Natural killer cell treated with Interleukin-12 subunit alpha and Interleukin-12 subunit beta and Interleukin-15 and Interleukin-18, amount 100 ng/mL, for 72 hours (primary cell): ENCODE results near the gene ACER3. TPM values are rescaled to one million over a fixed set of nuclear protein-coding genes. Genes with fewer than 3 reads are reported as not detected.
"Not testable (repeated sequence)": the region's sequence is repeated elsewhere in the genome, so short reads cannot be mapped to it uniquely, and the experiment has no call there.

ENCODE experiments used
- ATAC-seq, 2 donors: fragments of 150-1000 bp; cut with Tn5 transposase in 1 of 2; sonication (Bioruptor Pico), chemical (Tn5 transposase) in 1 of 2; 2 replicates each; pipeline ENCODE4 v1.10.0; 2021
- DNase-seq: peaks from one replicate; pipeline ENCODE4 v3.0.0; 2022; ENCODE audit warnings: low spot score
- H3K27ac Mint-ChIP-seq, 2 donors: 1 replicate in 1 of 2; 2 replicates in 1 of 2; pipeline ENCODE4 v1.8.0; 2022; ENCODE audit warnings: mixed read lengths in 2 of 2, mild to moderate bottlenecking in 1 of 2, moderate library complexity in 1 of 2
- H3K27me3 Mint-ChIP-seq, 2 donors: 1 replicate in 1 of 2; 2 replicates in 1 of 2; pipeline ENCODE4 v1.8.0; 2022; ENCODE audit warnings: mixed read lengths in 2 of 2
- H3K36me3 Mint-ChIP-seq: one replicate; pipeline ENCODE4 v1.8.0; 2022; ENCODE audit warnings: mixed read lengths
- H3K4me1 Mint-ChIP-seq, 2 donors: 1 replicate in 1 of 2; 2 replicates in 1 of 2; pipeline ENCODE4 v1.8.0; 2022; ENCODE audit warnings: low read depth in 2 of 2, mixed read lengths in 2 of 2, mild to moderate bottlenecking in 1 of 2
- H3K4me3 Mint-ChIP-seq: one replicate; pipeline ENCODE4 v1.8.0; 2022; ENCODE audit warnings: mixed read lengths
- H3K9me3 Mint-ChIP-seq: 2 replicates; pipeline ENCODE4 v1.8.0; 2022; ENCODE audit warnings: mixed read lengths
- total RNA-seq, 2 donors: library from RNA; stranded (reverse); gene quantifications; one replicate each; pipeline ENCODE4 v1.2.3, GENCODE V29; 2022

The ACER3 gene
- total RNA-seq, 2 donors from 2014 or later: 16.3 to 16.8 TPM

DNA sequence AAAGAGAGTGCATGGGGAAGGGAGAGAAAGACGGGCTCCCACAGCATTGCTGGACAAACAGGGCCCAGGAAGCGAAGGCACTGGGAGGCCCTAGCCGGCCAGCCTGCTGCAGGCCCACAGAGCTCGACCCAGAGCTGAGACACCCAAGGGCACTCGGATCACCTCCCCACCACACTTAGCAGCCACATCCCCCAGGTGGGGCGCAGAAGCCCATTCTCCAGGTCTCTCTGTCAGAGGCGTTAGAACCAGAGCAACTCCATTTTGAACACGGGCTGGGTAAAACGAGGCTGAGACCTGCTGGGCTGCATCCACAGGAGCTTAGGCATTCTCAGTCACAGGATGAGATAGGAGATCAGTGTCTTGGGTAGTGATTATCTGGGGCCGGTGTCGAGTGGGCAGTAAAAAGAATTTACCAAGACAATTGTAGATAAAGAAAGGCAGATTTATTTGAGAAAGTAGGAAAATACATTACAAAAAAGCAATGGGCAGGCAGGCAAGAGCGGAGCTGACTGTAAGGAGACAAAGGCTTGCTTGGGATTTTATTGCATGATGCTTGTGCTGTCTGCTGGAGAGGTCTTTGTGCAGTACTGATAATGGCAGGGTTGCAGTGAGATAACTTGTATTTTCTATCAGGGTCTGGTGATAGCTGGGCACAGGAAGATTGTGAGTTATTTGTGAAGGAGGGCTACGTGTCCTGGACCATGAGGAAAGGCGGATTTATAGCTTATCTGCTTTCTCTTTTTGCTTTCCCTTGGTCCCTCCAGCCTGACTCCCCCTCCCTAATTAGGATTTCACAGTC is 192.7 kb downstream of the ACER3 start:
- H3K4me1 Mint-ChIP-seq: peaks cover 2 to 4% of the 10 kb centered on the region in 2 donors
- no peaks in the 10 kb centered on the region for H3K36me3 Mint-ChIP-seq
- H3K9me3 Mint-ChIP-seq: no peaks in the 10 kb centered on the region
- no peak for ATAC-seq
- H3K27me3 Mint-ChIP-seq: peaks cover 7 to 8% of the 10 kb centered on the region in 2 donors
- no peak overlapping the region for H3K4me3 Mint-ChIP-seq
- no peak for DNase-seq
- no peak overlapping the region for H3K27ac Mint-ChIP-seq

DNA sequence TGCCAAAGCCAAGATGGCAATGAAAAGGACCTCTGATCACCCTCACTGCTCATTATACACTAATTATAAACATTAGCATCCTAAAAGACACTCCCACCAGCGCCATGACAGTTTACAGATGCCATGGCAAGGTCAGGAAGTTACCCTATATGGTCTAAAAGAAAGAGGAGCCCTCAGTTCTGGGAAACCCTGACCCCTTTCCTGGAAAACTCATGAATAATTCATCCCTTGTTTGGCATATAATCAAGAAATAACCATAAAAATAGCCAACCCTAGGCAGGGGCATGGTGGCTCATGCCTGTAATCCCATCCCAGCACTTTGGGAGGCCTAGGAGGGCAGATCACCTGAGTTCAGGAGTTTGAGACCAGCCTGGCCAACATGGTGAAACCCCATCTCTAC is 193.4 kb downstream of the ACER3 start:
- no peak overlapping the region for H3K4me3 Mint-ChIP-seq
- DNase-seq (no peak), ATAC-seq (no peak)
- peaks cover under 1% of the 10 kb centered on the region in 2 donors for H3K4me1 Mint-ChIP-seq
- H3K36me3 Mint-ChIP-seq: no peaks in the 10 kb centered on the region
- peaks cover 7 to 8% of the 10 kb centered on the region in 2 donors for H3K27me3 Mint-ChIP-seq
- H3K9me3 Mint-ChIP-seq: no peaks in the 10 kb centered on the region
- H3K27ac Mint-ChIP-seq: no peak overlapping the region

DNA sequence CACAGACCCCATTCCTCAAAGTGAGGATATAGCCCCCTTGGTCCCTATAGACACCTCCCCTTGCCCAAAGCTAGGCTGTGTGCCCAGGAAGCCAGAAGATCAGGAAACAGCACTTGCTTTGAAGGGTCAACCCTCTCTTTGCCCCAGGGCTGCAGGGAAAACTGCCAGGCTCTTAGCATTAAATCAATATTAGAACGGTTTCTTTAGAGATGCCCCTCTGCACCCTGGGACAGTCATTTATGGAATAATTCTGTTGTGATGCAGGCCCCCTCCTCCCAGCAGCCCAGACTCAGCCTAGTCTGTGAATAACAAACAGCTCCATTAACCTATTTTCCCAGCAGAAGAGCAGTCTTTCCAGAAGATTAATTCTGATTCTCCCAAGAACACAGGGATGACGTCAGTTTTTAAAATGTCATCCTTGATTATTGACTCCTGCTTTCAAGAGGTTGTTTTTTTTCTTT is 194.4 kb downstream of the ACER3 start:
- peak overlapping the region in 1 of 2 donors; percentile 39 for H3K27ac Mint-ChIP-seq
- no peak for DNase-seq
- H3K36me3 Mint-ChIP-seq: no peaks in the 10 kb centered on the region
- H3K9me3 Mint-ChIP-seq: no peaks in the 10 kb centered on the region
- no peaks in the 10 kb centered on the region for H3K4me1 Mint-ChIP-seq
- ATAC-seq: no peak
- no peak overlapping the region for H3K4me3 Mint-ChIP-seq
- peaks cover 7 to 8% of the 10 kb centered on the region in 2 donors for H3K27me3 Mint-ChIP-seq

DNA sequence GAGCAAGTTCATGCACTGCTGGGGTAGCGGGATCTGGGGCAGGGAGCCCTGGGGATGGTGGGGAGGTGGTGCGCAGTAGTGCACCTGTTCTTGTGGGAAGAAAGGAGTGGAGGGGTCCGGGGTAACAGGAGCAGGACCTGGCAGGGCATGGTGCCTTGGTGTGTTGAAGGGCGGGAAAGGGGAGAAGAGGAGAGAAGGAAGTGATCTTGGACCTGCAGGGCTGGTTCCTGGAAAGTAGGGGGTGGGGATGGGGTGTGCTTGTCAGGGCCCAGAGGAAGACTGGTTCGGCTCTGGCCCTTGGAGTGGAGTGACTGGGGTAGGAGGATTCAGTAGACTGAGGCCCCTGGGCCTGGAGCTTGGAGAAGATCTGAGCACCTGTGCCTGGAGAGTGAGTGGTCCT is 195.2 kb downstream of the ACER3 start:
- H3K27ac Mint-ChIP-seq: no peak overlapping the region
- ATAC-seq: peak in 1 of 2 donors; percentile 20
- H3K27me3 Mint-ChIP-seq: peaks cover 7 to 8% of the 10 kb centered on the region in 2 donors
- H3K4me3 Mint-ChIP-seq: no peak overlapping the region
- DNase-seq: no peak
- H3K36me3 Mint-ChIP-seq: no peaks in the 10 kb centered on the region
- no peaks in the 10 kb centered on the region for H3K9me3 Mint-ChIP-seq
- no peaks in the 10 kb centered on the region for H3K4me1 Mint-ChIP-seq

DNA sequence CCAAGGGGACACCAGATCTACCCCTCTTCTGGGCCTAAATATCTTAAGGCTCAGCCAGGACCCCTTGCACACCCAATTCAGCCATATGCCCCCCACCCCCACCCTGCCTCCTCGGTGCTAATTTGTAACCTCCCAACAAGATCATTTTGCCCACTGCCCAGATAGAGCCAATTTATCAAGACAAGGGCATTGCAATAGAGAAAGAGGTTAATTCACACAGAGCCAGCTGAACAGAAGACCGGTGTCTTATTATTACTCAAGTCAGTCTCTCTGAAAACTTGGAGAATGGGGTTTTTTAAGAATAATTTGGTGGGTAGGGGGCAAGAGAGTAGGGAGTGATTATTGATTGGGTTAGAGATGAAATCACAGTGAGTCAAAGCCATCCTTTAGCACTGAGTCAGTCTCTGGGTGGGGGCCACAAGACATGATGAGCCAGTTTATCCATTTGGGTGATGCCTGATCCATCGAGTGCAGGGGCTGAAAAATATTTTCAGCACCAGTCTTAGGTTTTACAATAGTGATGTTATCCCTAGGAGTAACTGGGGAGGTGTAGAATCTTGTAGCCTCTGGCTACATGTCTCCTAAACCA is 196.2 kb downstream of the ACER3 start:
- Mint-ChIP-seq H3K27ac (no peak overlapping the region), H3K9me3 (no peaks in the 10 kb centered on the region), H3K27me3 (peaks cover 7 to 8% of the 10 kb centered on the region in 2 donors), H3K4me3 (no peak overlapping the region), H3K4me1 (no peaks in the 10 kb centered on the region), H3K36me3 (peaks cover under 1% of the 10 kb centered on the region)
- DNase-seq (no peak), ATAC-seq (no peak)

DNA sequence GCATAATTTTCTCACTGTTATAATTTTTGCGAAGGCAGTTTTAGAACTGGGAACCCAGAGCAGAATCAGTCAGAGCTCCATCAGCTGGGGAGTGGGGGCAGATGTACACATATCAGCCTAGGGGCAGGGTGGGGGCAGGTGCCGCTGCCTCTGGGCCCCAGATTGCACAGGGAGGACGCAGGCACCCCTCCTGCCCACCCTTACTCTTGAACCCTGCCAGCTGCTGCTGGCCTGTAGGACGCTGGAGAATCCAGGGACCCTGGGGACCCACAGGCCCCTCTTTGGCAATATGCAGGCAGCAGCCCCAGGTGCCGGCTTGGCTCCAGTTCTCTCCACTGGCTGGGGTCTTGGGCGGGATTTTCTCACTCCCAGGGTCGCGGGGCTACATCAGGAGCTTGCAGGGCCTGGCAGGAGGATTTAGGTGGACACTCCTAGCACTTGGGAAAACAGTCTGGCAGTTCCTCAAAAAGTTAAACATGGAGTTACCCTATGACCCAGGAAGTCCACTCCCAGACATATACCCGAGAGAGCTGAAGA is 197.3 kb downstream of the ACER3 start:
- Mint-ChIP-seq H3K27ac (no peak overlapping the region), H3K36me3 (peaks cover 5% of the 10 kb centered on the region)

DNA sequence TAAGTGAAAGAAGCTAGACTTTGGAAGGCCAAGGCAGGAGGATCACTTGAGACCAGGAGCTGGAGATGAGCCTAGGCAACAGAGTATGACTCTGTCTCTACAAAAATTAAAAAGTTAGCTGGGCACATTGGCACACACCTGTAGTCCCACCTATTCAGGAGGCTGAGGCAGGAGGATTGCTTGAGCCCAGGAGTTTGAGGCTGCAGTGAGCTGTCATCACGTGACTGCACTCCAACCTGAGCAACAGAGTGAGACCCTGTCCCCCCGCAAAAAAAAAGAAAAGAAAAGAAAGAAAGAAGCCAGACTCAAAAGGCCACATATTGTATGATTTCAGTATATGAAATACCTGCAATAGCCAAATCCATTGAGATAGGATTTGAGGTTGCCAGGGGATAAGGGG is 198.2 kb downstream of the ACER3 start:
- Mint-ChIP-seq H3K4me3 (no peak overlapping the region), H3K9me3 (no peaks in the 10 kb centered on the region), H3K4me1 (no peaks in the 10 kb centered on the region), H3K27me3 (peaks cover 0 to 2% of the 10 kb centered on the region in 2 donors), H3K36me3 (peaks cover 5% of the 10 kb centered on the region), H3K27ac (no peak overlapping the region)
- no peak for DNase-seq
- no peak for ATAC-seq

More for the DNA sequence above, 197.3 kb downstream of the ACER3 start:
- Mint-ChIP-seq H3K27me3 (peaks cover 0 to 2% of the 10 kb centered on the region in 2 donors), H3K9me3 (no peaks in the 10 kb centered on the region), H3K4me1 (no peaks in the 10 kb centered on the region), H3K4me3 (no peak overlapping the region)
- no peak for ATAC-seq
- no peak for DNase-seq

DNA sequence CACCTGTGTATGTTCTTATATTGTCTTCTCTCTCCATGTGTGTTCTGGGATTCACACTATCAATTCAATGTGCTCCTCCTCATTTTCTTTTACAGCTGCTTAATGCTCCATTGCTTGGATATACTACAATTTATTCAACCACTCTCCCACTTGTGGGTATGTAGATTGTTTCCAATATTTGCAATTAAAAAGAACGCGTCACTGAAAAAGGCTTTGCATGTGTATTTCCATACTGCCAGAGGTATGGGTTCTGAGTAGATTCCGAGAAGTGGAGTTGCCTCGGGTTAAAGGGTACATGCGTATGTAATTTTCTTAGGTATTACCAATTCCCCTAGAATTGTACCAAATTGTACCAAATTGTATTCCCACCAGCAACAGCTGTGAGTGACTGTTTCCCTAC is 199.1 kb downstream of the ACER3 start:
- H3K4me3 Mint-ChIP-seq: no peak overlapping the region
- peaks cover 5% of the 10 kb centered on the region for H3K36me3 Mint-ChIP-seq
- peaks cover 0 to 2% of the 10 kb centered on the region in 2 donors for H3K27me3 Mint-ChIP-seq
- ATAC-seq (no peak), DNase-seq (no peak)
- H3K27ac Mint-ChIP-seq: no peak overlapping the region
- H3K9me3 Mint-ChIP-seq: no peaks in the 10 kb centered on the region
- no peaks in the 10 kb centered on the region for H3K4me1 Mint-ChIP-seq

DNA sequence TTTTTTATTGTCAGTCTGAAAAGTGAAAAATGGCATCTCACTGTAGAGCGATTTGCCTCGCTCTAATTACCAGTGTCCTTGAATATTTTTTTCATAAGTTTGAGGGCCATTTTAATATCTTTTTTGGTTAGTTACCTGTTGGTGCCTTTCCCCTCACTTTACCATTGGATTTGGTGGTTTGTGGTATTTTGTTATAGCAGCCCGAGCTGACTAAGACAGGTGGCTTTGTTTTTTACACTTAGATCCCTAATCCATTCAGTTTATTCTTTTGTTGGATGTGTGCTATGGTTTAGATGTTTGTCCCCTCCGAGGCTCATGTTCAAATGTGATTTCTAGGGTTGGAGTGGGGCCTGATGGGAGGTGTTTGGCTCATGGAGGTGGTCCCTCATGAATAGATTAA is 199.5 kb downstream of the ACER3 start:
- Mint-ChIP-seq H3K4me1 (no peaks in the 10 kb centered on the region), H3K4me3 (no peak overlapping the region), H3K27me3 (peaks cover 0 to 2% of the 10 kb centered on the region in 2 donors), H3K27ac (no peak overlapping the region), H3K36me3 (peaks cover 5% of the 10 kb centered on the region), H3K9me3 (no peaks in the 10 kb centered on the region)
- no peak for ATAC-seq
- DNase-seq: no peak

DNA sequence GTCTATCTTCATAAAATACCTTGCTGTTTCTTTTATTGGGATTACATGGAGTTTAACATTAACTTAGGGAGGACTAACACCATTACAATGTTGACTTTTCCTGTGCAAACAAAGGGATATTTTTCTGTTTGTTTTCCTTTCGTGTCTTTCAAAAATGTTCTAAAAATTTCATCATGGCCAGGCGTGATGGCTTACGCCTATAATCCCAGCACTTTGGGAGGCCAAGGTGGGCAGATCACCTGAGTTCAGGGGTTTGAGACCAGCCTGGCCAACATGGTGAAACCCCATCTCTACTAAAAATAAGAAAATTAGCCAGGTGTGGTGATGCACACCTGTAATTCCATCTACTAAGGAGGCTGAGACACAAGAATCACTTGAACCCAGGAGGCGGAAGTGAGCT is 200.5 kb downstream of the ACER3 start:
- ATAC-seq, DNase-seq, H3K4me3 Mint-ChIP-seq, H3K36me3 Mint-ChIP-seq, H3K4me1 Mint-ChIP-seq, H3K27ac Mint-ChIP-seq, H3K9me3 Mint-ChIP-seq, H3K27me3 Mint-ChIP-seq: not testable (repeated sequence)

DNA sequence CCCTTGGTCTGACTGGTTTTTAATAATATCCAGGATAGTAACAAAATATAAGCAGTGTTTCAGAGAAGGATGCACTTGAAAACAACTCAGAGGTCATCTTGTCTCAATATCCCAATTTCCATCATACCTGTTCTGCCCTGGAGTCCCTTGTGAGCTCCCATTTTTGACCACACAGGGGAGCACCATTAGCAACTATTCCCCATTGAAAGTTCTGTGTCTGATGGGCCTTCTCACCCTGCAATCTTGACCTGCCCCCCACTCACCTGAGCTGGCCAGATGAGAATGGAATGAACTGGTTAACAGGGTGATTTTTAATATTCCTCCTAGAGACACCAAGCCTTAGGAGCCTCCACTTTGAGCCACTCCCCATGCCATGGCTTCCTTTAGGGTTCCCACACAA is 202.2 kb downstream of the ACER3 start:
- DNase-seq (no peak), ATAC-seq (no peak)
- Mint-ChIP-seq H3K9me3 (no peaks in the 10 kb centered on the region), H3K4me3 (no peak overlapping the region), H3K36me3 (peaks cover 5% of the 10 kb centered on the region), H3K27ac (no peak overlapping the region), H3K27me3 (no peaks in the 10 kb centered on the region), H3K4me1 (peaks cover 9 to 10% of the 10 kb centered on the region in 2 donors)

DNA sequence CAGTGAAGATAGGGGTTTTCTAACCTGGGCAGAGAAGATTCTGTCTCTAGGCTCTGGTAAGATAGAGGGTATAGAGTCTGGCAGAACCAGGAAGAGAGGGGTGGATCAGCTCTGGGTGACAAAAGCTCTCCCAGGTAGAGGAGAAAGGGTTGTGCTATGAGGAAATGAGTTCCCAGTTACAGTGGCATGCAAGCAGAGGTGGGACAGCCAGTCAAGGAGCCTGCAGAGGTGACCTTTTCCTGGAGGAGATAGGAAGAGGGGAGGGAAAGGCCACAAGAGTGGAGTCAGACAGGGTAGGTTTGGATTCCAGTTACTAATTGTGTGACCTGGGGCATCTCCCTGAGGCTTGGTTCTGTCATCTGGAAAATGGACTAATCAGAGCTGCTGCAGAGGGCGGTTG is 202.7 kb downstream of the ACER3 start:
- Mint-ChIP-seq H3K9me3 (no peaks in the 10 kb centered on the region), H3K36me3 (peaks cover 5% of the 10 kb centered on the region), H3K4me1 (peaks cover 14 to 15% of the 10 kb centered on the region in 2 donors), H3K27ac (no peak overlapping the region), H3K4me3 (no peak overlapping the region), H3K27me3 (no peaks in the 10 kb centered on the region)
- ATAC-seq (no peak), DNase-seq (no peak)

DNA sequence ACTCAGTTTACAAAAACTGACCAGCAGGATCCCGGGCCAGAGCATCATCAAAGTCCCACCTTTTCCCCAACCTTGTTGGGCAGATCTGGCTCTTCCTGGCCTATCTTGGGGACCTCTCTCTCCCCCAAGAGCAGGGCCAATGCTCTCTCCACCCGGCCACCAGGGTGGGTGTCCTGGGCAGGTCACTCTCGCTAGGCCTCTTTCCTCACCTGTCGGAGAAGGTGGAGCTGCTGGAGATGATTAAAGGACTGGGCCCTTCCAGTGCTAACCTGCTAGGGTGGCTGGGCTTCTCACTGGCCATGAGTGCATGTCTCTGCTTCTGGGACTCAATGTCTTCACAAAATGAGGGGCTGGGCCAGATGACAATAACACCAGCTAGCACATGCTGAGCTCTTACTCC is 203.1 kb downstream of the ACER3 start:
- peaks cover 14 to 18% of the 10 kb centered on the region in 2 donors for H3K4me1 Mint-ChIP-seq
- ATAC-seq: no peak
- no peaks in the 10 kb centered on the region for H3K27me3 Mint-ChIP-seq
- no peaks in the 10 kb centered on the region for H3K9me3 Mint-ChIP-seq
- no peak overlapping the region for H3K4me3 Mint-ChIP-seq
- no peak overlapping the region for H3K27ac Mint-ChIP-seq
- peaks cover 5% of the 10 kb centered on the region for H3K36me3 Mint-ChIP-seq
- DNase-seq: no peak

DNA sequence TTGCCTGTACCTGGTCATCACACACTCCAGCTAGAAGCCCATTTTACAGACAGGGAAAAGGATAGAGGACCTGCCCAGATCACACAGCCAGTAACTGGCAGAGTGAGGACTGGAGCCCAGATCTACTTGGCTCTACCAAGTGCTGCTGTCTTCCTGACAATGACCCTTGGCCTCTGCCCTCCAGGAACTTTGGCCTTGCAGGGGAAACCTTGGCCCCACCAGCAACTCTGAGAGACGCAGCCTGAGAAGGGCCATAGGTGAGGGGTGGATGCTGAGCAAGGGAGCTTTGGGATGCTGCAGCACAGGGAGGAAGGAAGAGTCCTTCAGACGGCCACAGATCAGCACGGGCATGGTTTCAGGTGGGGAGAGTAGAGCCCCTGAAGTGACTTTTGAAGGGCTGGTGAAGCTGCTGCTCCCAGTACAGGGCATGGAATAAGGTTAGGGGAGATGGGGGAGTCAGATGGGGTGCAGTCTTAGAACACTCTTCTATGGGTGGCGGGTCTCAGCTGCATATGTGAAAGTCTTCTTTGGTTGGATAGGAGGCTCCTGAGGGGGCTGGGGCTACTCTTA is 204.0 kb downstream of the ACER3 start:
- H3K27me3 Mint-ChIP-seq: no peaks in the 10 kb centered on the region
- H3K27ac Mint-ChIP-seq: no peak overlapping the region
- H3K36me3 Mint-ChIP-seq: peaks cover 5% of the 10 kb centered on the region
- no peak for DNase-seq
- ATAC-seq: no peak
- H3K4me1 Mint-ChIP-seq: peaks cover 14 to 21% of the 10 kb centered on the region in 2 donors
- H3K9me3 Mint-ChIP-seq: no peaks in the 10 kb centered on the region
- peak overlapping the region; percentile 92 for H3K4me3 Mint-ChIP-seq
